Kidney (tissue), 14 donors: ENCODE data around the gene SNCAIP. TPM values are rescaled to one million over a fixed set of nuclear protein-coding genes. Genes with fewer than 3 reads are reported as not detected.

ENCODE experiments used
- DNase-seq, 5 donors: peaks; one replicate each; pipeline ENCODE4 v3.0.0-alpha.2; 2013 to 2020
- FAIRE-seq: peaks from 2 replicates; lab custom pipeline; 2012; peaks lifted over from hg19 to GRCh38; lab: Jason Lieb, UNC
- H3K27ac ChIP-seq, 2 donors: one replicate each; pipeline ENCODE4 v1.7.0; 2013; ENCODE audit warnings: low read depth in 2 of 2, low read length in 2 of 2, inconsistent platforms in 1 of 2
- H3K27me3 ChIP-seq: one replicate; pipeline ENCODE4 v1.7.1; 2013; ENCODE audit warnings: low read length, inconsistent platforms; ENCODE audit not compliant: control insufficient read depth, insufficient read depth
- H3K36me3 ChIP-seq, 3 donors: one replicate each; pipeline versions ENCODE4 v1.7.0 to v1.7.1; 2013; ENCODE audit warnings: low read length in 3 of 3, control low read depth in 1 of 3, inconsistent platforms in 1 of 3; ENCODE audit not compliant: insufficient read depth in 3 of 3, control insufficient read depth in 2 of 3
- H3K4me1 ChIP-seq, 3 donors: one replicate each; pipeline versions ENCODE4 v1.7.0 to v1.7.1; 2013; ENCODE audit warnings: low read length in 3 of 3, inconsistent platforms in 1 of 3, low read depth in 1 of 3; ENCODE audit not compliant: control insufficient read depth in 2 of 3, insufficient read depth in 2 of 3
- H3K4me3 ChIP-seq, 3 donors: one replicate each; pipeline versions ENCODE4 v1.7.0 to v1.8.1; 2013; ENCODE audit warnings: low read length in 3 of 3, control low read depth in 1 of 3, inconsistent platforms in 1 of 3
- H3K9ac ChIP-seq, 3 donors: one replicate each; pipeline versions ENCODE4 v1.7.0 to v1.7.1; 2013; ENCODE audit warnings: low read length in 3 of 3, control low read depth in 1 of 3, inconsistent platforms in 1 of 3
- H3K9me3 ChIP-seq, 3 donors: one replicate each; pipeline versions ENCODE4 v1.7.0 to v1.7.1; 2013; ENCODE audit warnings: low read length in 3 of 3, control low read depth in 1 of 3, inconsistent platforms in 1 of 3; ENCODE audit not compliant: control insufficient read depth in 2 of 3, insufficient read depth in 1 of 3
- CTCF ChIP-seq: IDR thresholded peaks from 3 replicates; pipeline ENCODE4 v1.5.1; 2012; ENCODE audit warnings: mild to moderate bottlenecking, moderate library complexity, borderline replicate concordance; ENCODE audit not compliant: insufficient read depth; ENCODE audit errors: extremely low read depth
- intact Hi-C: fragments of 100-400 bp; cut with DNase I; formaldehyde crosslinking; loops from one replicate; pipeline ENCODE4 v1.11.1; 2022
- polyA plus RNA-seq: library from polyadenylated mRNA; stranded (reverse); fragments of 350-450 nt; fragmentation: Illumina TruSeq; extraction: RNeasy Lipid Tissue Mini Kit (QIAGEN cat#74804); gene quantifications from one replicate; pipeline ENCODE4 v1.2.3, GENCODE V29; 2014; ENCODE audit warnings: low read depth, low replicate concordance; ENCODE audit not compliant: insufficient read depth
- total RNA-seq: library from RNA; stranded (reverse); fragmentation: NEBNext Ultra II Directional; extraction: Animal tissue kit (Norgen Biotek cat#: 25700); gene quantifications from one replicate; pipeline ENCODE4 v1.2.1, GENCODE V29; 2021
- donor health status: control.
- donor health status: control.
- donor health status: control.
- donor health status: control.
- donor health status: control.
- donor health status: DM: yes; HTN: yes; CAD: no.
- donor health status: Normal renal cell carcinoma (clear cell type).

Gene SNCAIP
- total and polyA plus RNA-seq, 2 donors from 2014 or later: 0.82 to 7.8 TPM

- intact Hi-C loops: no loop called here
- H3K4me1 ChIP-seq: peaks cover 0 to 2% (median 0%) of the 10 kb centered on the region in 3 donors
- H3K9ac ChIP-seq: no peak overlapping the region
- DNase-seq (no peak), FAIRE-seq (no peak)
- H3K27me3 ChIP-seq: no peaks in the 10 kb centered on the region
- H3K36me3 ChIP-seq: no peaks in the 10 kb centered on the region
- H3K9me3 ChIP-seq: no peaks in the 10 kb centered on the region
- H3K27ac ChIP-seq: no peak overlapping the region
- TF ChIP-seq CTCF: no peak
- H3K4me3 ChIP-seq: no peak overlapping the region
These were observed 92.8 kb downstream of the SNCAIP start for GRCh38 chr5:122404653-122405362.

- intact Hi-C loops: no loop called here
- no peak for DNase-seq
- Histone ChIP-seq H3K4me1 (peaks cover 0 to 2% (median 0%) of the 10 kb centered on the region in 3 donors), H3K27ac (no peak overlapping the region), H3K9ac (no peak overlapping the region), H3K36me3 (no peaks in the 10 kb centered on the region), H3K9me3 (no peaks in the 10 kb centered on the region), H3K4me3 (no peak overlapping the region), H3K27me3 (no peaks in the 10 kb centered on the region)
- no peak for FAIRE-seq
- no peak for TF ChIP-seq CTCF
These were observed 93.7 kb downstream of the SNCAIP start for GRCh38 chr5:122405751-122406150.

GRCh38 chr5:122406181-122406580, 94.1 kb downstream of the SNCAIP start:
- DNase-seq (no peak), FAIRE-seq (no peak)
- TF ChIP-seq CTCF: no peak
- Histone ChIP-seq H3K4me3 (no peak overlapping the region), H3K27me3 (no peaks in the 10 kb centered on the region), H3K9me3 (no peaks in the 10 kb centered on the region), H3K27ac (no peak overlapping the region), H3K36me3 (no peaks in the 10 kb centered on the region), H3K9ac (no peak overlapping the region), H3K4me1 (peaks cover 0 to 2% (median 0%) of the 10 kb centered on the region in 3 donors)
- intact Hi-C loops: no loop called here
